ENCODE data around the gene AMER1. TPM values are rescaled to one million over a fixed set of nuclear protein-coding genes. Genes with fewer than 3 reads are reported as not detected.

The AMER1 gene
- total and polyA plus RNA-seq, 2 donors: 0.87 to 2.2 TPM

DNA sequence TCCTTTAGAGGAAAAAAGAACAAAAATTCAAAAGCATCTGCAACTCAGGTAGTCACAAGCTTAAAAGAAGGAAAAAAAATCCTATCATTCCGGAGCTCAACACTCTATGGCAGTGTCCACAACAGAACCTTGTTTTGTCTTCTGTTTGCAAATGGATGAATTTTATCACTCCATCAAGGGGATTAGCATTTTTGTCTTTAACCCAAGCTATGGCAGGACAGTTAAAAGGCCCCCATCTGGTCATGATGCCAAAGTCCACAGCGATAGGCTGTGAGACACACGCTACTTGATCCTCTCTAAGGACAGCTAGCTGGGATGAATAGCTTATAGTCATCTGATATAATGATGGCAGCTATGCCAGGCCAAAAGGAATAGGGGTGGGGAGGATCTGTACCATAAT is 16.6 kb downstream of the AMER1 start:
- Histone ChIP-seq H3K9me3 (ENCODE audit: control insufficient read depth in 2 of 2, insufficient read depth in 1 of 2, low read length in 1 of 2) (no peaks in the 10 kb centered on the region), H3K27me3 (ENCODE audit: control insufficient read depth in 2 of 2, insufficient read depth in 1 of 2, low read length in 1 of 2) (no peaks in the 10 kb centered on the region), H3K4me3 (ENCODE audit: low read length in 2 of 2) (no peak overlapping the region), H3K4me1 (ENCODE audit: control insufficient read depth in 2 of 2, insufficient read depth in 2 of 2, low read length in 2 of 2) (no peaks in the 10 kb centered on the region), H3K36me3 (ENCODE audit: control insufficient read depth in 2 of 2, insufficient read depth in 2 of 2, low read length in 1 of 2) (peaks cover 0 to 17% of the 10 kb centered on the region in 2 donors), H3K27ac (ENCODE audit: low read depth in 1 of 2, low read length in 1 of 2) (no peak overlapping the region)
- WGBS: 97% methylated on average over 3 of the region's 3 CpGs
- DNase-seq (ENCODE audit: low read depth in 6 of 9, low spot score in 9 of 9): no peak

DNA sequence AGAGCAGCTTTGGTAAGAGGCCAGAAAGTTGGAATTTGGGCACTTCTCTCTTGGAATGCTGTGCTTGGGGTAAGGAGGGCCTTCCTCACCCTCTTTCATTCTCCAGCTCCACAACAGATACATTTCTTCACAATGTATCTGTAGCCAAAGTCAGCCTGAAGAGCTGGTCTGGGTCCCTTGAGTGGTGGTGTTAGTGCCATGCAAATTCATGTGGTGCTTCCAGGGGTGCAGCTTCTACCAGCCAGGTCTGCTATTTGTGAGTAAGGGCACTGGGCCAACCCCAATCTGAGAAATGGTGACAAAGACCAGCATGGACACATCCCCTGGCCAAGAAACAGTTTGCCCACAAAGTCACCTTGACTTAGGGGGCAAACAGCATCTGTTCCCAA is 17.8 kb downstream of the AMER1 start:
- no peak overlapping the region for H3K4me3 ChIP-seq (ENCODE audit: low read length in 2 of 2)
- no peaks in the 10 kb centered on the region for H3K4me1 ChIP-seq (ENCODE audit: control insufficient read depth in 2 of 2, insufficient read depth in 2 of 2, low read length in 2 of 2)
- no peaks in the 10 kb centered on the region for H3K9me3 ChIP-seq (ENCODE audit: control insufficient read depth in 2 of 2, insufficient read depth in 1 of 2, low read length in 1 of 2)
- no peak overlapping the region for H3K27ac ChIP-seq (ENCODE audit: low read depth in 1 of 2, low read length in 1 of 2)
- H3K36me3 ChIP-seq (ENCODE audit: control insufficient read depth in 2 of 2, insufficient read depth in 2 of 2, low read length in 1 of 2): peaks cover 0 to 13% of the 10 kb centered on the region in 2 donors
- no peak for DNase-seq (ENCODE audit: low read depth in 6 of 9, low spot score in 9 of 9)
- H3K27me3 ChIP-seq (ENCODE audit: control insufficient read depth in 2 of 2, insufficient read depth in 1 of 2, low read length in 1 of 2): no peaks in the 10 kb centered on the region

DNA sequence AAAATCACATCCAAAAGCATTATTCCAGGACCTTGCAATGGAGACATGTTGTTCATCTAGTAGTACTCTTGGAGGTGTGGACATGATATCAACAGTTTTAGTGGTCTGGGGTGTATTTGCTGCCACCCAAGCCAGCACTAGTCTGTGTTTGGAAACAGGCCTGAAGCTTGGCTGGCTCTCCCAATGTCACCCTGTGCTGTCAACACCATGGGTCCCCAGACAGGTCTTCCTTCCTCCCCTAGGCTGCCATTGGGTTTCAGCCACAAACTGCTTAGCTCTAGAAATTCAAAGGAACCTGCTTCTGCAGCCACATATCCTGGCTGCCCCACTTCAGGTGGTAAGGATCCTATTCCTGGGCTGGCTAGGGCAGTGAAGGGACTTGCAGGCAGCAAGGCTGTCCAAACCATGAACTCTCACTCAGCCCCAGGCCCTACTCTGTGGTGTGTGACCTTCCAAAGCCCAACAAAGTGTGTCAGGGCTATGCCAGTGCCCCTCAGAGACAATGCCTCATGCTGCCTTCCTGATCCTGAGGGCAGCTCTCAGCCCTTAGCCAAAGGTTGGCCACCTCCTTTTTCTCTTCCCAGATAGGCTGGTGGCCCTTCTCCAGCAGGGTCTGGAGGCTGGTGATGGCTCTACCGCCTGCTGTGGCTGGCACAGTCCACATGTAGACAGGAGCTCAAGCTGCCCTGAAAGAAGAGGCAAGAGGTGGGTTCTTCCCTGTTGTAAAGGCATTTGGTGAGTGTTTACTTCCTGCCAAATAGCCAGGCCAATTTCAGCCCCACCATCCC is 18.3 kb downstream of the AMER1 start:
- Histone ChIP-seq H3K36me3 (ENCODE audit: control insufficient read depth in 2 of 2, insufficient read depth in 2 of 2, low read length in 1 of 2) (peaks cover 0 to 9% of the 10 kb centered on the region in 2 donors), H3K27ac (ENCODE audit: low read depth in 1 of 2, low read length in 1 of 2) (no peak overlapping the region), H3K9me3 (ENCODE audit: control insufficient read depth in 2 of 2, insufficient read depth in 1 of 2, low read length in 1 of 2) (no peaks in the 10 kb centered on the region), H3K4me3 (ENCODE audit: low read length in 2 of 2) (no peak overlapping the region), H3K27me3 (ENCODE audit: control insufficient read depth in 2 of 2, insufficient read depth in 1 of 2, low read length in 1 of 2) (no peaks in the 10 kb centered on the region), H3K4me1 (ENCODE audit: control insufficient read depth in 2 of 2, insufficient read depth in 2 of 2, low read length in 2 of 2) (no peaks in the 10 kb centered on the region)
- 100% methylated on average over 1 of the region's 1 CpG for WGBS
- DNase-seq (ENCODE audit: low read depth in 6 of 9, low spot score in 9 of 9): no peak

DNA sequence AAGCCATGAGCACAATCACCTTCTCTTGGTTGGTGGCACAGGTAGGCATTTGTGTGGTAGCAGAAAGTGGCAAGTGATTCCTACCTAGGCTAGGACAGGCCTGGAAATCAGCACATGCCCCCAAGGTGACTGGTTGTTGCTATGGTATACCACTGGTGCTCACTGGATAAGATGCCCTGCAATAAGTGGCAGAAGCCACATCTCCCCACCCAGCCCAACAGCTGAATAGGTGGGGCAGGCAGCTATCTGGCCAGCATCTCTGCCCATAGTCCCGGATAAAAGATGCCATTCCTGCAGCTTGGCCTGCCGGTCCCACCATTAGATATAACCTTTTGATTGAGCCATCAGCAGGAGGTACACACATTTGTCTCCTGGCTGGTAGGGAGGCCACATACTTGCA is 21.1 kb downstream of the AMER1 start:
- DNase-seq (ENCODE audit: low read depth in 6 of 9, low spot score in 9 of 9): no peak
- H3K4me3 ChIP-seq (ENCODE audit: low read length in 2 of 2): no peak overlapping the region
- no peak overlapping the region for H3K27ac ChIP-seq (ENCODE audit: low read depth in 1 of 2, low read length in 1 of 2)
- H3K27me3 ChIP-seq (ENCODE audit: control insufficient read depth in 2 of 2, insufficient read depth in 1 of 2, low read length in 1 of 2): no peaks in the 10 kb centered on the region
- WGBS: 96% methylated on average over 2 of the region's 2 CpGs
- H3K4me1 ChIP-seq (ENCODE audit: control insufficient read depth in 2 of 2, insufficient read depth in 2 of 2, low read length in 2 of 2): no peaks in the 10 kb centered on the region
- no peaks in the 10 kb centered on the region for H3K9me3 ChIP-seq (ENCODE audit: control insufficient read depth in 2 of 2, insufficient read depth in 1 of 2, low read length in 1 of 2)
- H3K36me3 ChIP-seq (ENCODE audit: control insufficient read depth in 2 of 2, insufficient read depth in 2 of 2, low read length in 1 of 2): no peaks in the 10 kb centered on the region

DNA sequence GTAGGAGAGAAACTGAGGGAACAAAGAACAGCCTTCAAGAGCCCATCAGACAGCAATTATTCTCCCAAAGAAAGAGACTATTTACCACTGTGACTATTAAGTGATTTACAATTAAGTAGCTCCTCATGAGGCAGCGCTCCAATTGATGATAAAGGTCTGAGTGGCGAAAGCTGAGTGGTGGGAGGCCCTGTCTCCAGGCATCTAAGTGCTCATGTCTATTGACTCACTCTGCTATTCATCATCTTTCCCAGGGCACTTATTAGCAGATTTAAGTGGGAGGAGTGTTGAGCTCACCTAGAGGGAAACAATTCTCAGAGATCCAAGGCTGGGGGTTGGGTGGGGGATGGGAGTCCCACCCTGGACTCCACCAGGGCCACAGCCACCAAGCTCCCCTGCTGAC is 23.3 kb downstream of the AMER1 start:
- Histone ChIP-seq H3K27me3 (ENCODE audit: control insufficient read depth in 2 of 2, insufficient read depth in 1 of 2, low read length in 1 of 2) (no peaks in the 10 kb centered on the region), H3K4me3 (ENCODE audit: low read length in 2 of 2) (no peak overlapping the region), H3K9me3 (ENCODE audit: control insufficient read depth in 2 of 2, insufficient read depth in 1 of 2, low read length in 1 of 2) (no peaks in the 10 kb centered on the region), H3K36me3 (ENCODE audit: control insufficient read depth in 2 of 2, insufficient read depth in 2 of 2, low read length in 1 of 2) (no peaks in the 10 kb centered on the region), H3K27ac (ENCODE audit: low read depth in 1 of 2, low read length in 1 of 2) (no peak overlapping the region), H3K4me1 (ENCODE audit: control insufficient read depth in 2 of 2, insufficient read depth in 2 of 2, low read length in 2 of 2) (no peaks in the 10 kb centered on the region)
- DNase-seq (ENCODE audit: low read depth in 6 of 9, low spot score in 9 of 9): no peak
- 100% methylated on average over 2 of the region's 2 CpGs for WGBS

DNA sequence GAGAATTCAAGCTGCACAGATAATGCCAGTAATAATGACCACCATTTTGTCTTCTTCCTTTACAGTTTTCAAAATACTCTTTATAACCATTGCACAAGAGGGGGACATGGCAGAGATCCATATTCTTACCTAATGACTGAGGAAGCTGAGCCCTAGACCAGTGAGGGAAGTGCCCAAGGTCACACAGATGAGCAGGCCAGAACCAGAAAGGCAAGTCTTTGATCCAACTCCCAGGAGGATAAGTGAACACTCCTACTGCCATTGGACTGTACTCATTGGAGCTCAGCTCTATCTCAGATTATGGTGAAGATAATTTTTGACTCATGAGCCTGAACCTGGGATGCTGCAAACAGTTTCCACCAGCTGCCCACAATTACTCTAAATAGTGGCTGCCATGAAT is 28.6 kb downstream of the AMER1 start:
- no peaks in the 10 kb centered on the region for H3K27me3 ChIP-seq (ENCODE audit: control insufficient read depth in 2 of 2, insufficient read depth in 1 of 2, low read length in 1 of 2)
- no peaks in the 10 kb centered on the region for H3K4me1 ChIP-seq (ENCODE audit: control insufficient read depth in 2 of 2, insufficient read depth in 2 of 2, low read length in 2 of 2)
- H3K4me3 ChIP-seq (ENCODE audit: low read length in 2 of 2): no peak overlapping the region
- H3K27ac ChIP-seq (ENCODE audit: low read depth in 1 of 2, low read length in 1 of 2): no peak overlapping the region
- no peaks in the 10 kb centered on the region for H3K36me3 ChIP-seq (ENCODE audit: control insufficient read depth in 2 of 2, insufficient read depth in 2 of 2, low read length in 1 of 2)
- H3K9me3 ChIP-seq (ENCODE audit: control insufficient read depth in 2 of 2, insufficient read depth in 1 of 2, low read length in 1 of 2): no peaks in the 10 kb centered on the region
- DNase-seq (ENCODE audit: low read depth in 6 of 9, low spot score in 9 of 9): no peak

DNA sequence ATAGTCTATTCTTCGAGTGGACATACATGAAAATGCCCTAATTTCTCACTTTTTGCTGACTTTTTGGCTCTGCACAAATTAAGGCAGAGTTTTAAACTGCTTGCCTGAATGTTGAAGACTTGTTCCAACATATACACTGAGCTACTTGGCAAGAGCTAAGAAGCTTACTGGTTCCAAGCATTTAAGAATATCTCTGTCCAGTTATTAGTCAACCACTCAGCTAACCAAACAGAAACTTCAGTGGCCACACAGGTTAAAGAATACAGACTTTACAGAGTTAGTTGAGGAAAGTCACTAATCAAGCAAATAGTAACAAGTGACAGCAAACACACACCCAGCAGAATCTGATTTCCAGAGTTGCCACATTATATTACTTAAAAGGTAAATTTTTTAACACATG is 35.5 kb downstream of the AMER1 start:
- no peak overlapping the region for H3K4me3 ChIP-seq (ENCODE audit: low read length in 2 of 2)
- 89% methylated on average over 1 of the region's 1 CpG for WGBS
- H3K4me1 ChIP-seq (ENCODE audit: control insufficient read depth in 2 of 2, insufficient read depth in 2 of 2, low read length in 2 of 2): no peaks in the 10 kb centered on the region

DNA sequence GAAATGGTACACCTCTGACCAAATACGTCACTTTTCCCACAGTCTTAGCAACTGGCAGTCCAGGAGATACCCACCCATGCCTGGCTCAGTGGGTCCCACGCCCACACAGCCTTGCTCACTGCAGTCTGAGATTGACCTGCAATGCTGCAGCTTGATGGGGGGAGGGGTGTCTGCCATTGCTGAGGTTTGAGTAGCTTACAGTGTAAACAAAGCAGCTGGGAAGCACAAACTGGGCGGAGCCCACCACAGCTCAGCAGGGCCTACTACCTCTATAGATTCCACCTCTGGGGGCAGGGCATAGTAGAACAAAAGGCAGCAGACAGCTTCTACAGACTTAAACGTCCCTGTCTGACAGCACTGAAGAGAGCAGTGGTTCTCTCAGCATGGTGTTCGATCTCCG is 52.7 kb downstream of the AMER1 start:
- no peak for DNase-seq (ENCODE audit: low read depth in 6 of 9, low spot score in 9 of 9)
- H3K4me3 ChIP-seq (ENCODE audit: low read length in 2 of 2): no peak overlapping the region
- no peak overlapping the region for H3K27ac ChIP-seq (ENCODE audit: low read depth in 1 of 2, low read length in 1 of 2)
- no peaks in the 10 kb centered on the region for H3K27me3 ChIP-seq (ENCODE audit: control insufficient read depth in 2 of 2, insufficient read depth in 1 of 2, low read length in 1 of 2)
- H3K36me3 ChIP-seq (ENCODE audit: control insufficient read depth in 2 of 2, insufficient read depth in 2 of 2, low read length in 1 of 2): no peaks in the 10 kb centered on the region
- no peaks in the 10 kb centered on the region for H3K4me1 ChIP-seq (ENCODE audit: control insufficient read depth in 2 of 2, insufficient read depth in 2 of 2, low read length in 2 of 2)
- 80% methylated on average over 6 of the region's 6 CpGs for WGBS
- peaks cover 0 to 6% of the 10 kb centered on the region in 2 donors for H3K9me3 ChIP-seq (ENCODE audit: control insufficient read depth in 2 of 2, insufficient read depth in 1 of 2, low read length in 1 of 2)

More for the DNA sequence above, 35.5 kb downstream of the AMER1 start:
- no peak for DNase-seq (ENCODE audit: low read depth in 6 of 9, low spot score in 9 of 9)
- Histone ChIP-seq H3K27me3 (ENCODE audit: control insufficient read depth in 2 of 2, insufficient read depth in 1 of 2, low read length in 1 of 2) (no peaks in the 10 kb centered on the region), H3K27ac (ENCODE audit: low read depth in 1 of 2, low read length in 1 of 2) (no peak overlapping the region), H3K9me3 (ENCODE audit: control insufficient read depth in 2 of 2, insufficient read depth in 1 of 2, low read length in 1 of 2) (no peaks in the 10 kb centered on the region), H3K36me3 (ENCODE audit: control insufficient read depth in 2 of 2, insufficient read depth in 2 of 2, low read length in 1 of 2) (no peaks in the 10 kb centered on the region)

DNA sequence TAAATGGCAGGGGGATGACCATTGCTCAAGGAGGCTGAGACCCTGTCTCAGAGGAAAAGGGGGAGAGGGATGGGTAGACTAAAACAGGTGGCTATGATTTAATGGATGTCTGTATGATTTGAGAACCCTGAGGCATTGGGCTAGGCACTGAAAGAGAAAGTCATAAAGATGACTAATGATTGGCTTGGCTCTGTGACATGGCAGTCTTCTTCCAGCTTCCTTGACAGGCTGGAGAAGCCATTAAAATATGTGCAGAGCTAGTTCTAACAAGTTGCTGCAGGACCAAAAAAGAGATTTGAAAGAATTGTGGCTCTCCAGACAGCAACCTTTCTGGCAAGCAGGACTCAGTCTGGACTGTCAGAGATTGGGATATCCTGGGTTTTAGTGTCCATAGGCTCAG is 53.6 kb downstream of the AMER1 start:
- Histone ChIP-seq H3K4me1 (ENCODE audit: control insufficient read depth in 2 of 2, insufficient read depth in 2 of 2, low read length in 2 of 2) (no peaks in the 10 kb centered on the region), H3K27ac (ENCODE audit: low read depth in 1 of 2, low read length in 1 of 2) (no peak overlapping the region), H3K27me3 (ENCODE audit: control insufficient read depth in 2 of 2, insufficient read depth in 1 of 2, low read length in 1 of 2) (no peaks in the 10 kb centered on the region), H3K36me3 (ENCODE audit: control insufficient read depth in 2 of 2, insufficient read depth in 2 of 2, low read length in 1 of 2) (no peaks in the 10 kb centered on the region), H3K4me3 (ENCODE audit: low read length in 2 of 2) (no peak overlapping the region), H3K9me3 (ENCODE audit: control insufficient read depth in 2 of 2, insufficient read depth in 1 of 2, low read length in 1 of 2) (peaks cover 0 to 6% of the 10 kb centered on the region in 2 donors)
- DNase-seq (ENCODE audit: low read depth in 6 of 9, low spot score in 9 of 9): no peak
